ENCODE results near the gene ANAPC5.
A peak's percentile ranks its signal among the peaks of the same experiment; 100 is the strongest.

DNA sequence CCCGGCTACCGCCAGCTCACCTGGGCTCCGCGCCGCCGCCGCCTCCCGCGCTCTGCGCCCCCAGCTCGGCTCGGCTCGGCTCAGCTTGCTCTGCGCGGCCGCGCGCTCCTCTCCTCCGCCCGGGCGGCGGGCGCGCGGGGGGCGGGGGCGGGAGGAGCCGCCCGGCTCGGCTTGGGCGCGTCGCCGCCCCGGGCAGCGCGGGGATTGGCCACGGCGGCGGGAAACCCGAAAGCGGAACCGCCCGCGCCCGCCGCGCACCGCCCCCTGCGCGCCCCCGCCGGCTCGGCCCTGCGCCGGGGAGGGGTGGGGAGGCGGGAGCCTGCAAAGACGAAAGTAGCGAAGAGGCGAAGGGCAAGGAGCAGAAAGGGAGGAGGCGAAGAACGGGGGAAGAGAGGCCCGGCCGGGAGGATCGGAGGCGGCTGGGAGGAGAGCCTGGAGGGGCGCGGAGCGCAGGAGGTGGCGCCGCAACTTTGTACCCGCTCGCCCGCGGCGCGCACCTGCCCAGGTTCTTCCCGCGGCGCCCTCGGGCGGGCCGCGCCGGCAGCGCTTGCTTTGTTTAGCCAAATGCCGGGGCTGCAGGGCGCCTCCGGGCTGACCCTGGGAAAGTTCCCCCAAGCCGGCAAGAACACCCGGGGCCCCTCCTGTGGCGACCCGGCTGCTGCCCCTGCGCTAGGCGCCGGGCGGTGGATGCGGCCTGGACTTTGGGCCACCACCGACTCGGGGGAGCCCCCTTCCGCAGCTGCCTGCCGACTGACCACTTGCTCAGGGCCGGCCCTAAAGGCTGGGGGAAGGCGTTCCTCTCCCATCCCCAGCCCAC lies 55.4 kb downstream of the ANAPC5 start, which contains the start of gene CAMKK2:
- TF ChIP-seq, protein P1, sequence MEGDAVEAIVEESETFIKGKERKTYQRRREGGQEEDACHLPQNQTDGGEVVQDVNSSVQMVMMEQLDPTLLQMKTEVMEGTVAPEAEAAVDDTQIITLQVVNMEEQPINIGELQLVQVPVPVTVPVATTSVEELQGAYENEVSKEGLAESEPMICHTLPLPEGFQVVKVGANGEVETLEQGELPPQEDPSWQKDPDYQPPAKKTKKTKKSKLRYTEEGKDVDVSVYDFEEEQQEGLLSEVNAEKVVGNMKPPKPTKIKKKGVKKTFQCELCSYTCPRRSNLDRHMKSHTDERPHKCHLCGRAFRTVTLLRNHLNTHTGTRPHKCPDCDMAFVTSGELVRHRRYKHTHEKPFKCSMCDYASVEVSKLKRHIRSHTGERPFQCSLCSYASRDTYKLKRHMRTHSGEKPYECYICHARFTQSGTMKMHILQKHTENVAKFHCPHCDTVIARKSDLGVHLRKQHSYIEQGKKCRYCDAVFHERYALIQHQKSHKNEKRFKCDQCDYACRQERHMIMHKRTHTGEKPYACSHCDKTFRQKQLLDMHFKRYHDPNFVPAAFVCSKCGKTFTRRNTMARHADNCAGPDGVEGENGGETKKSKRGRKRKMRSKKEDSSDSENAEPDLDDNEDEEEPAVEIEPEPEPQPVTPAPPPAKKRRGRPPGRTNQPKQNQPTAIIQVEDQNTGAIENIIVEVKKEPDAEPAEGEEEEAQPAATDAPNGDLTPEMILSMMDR (IDR thresholded peaks at IDR 0.05), result peak in 1 of 6 experiments; percentile 9
- TF ChIP-seq POLR2A (IDR thresholded peaks at IDR 0.05), result peak in 3 of 4 donors; percentile 18 to 74 (median 23)

Data from esophagus squamous epithelium (tissue), 4 donors.